SU-DHL-6 (cell line): Measurements from ENCODE around the gene ACACB.

Experiments
- H2AFZ ChIP-seq: fragments of 200-600 bp; sonication (generic); 2 replicates; pipeline ENCODE4 v1.6.1; 2014; ENCODE audit warnings: low read depth, mild to moderate bottlenecking, moderate library complexity, mixed read lengths, antibody characterized with exemption, low read length; ENCODE audit not compliant: severe bottlenecking
- H3F3A ChIP-seq: fragments of 200-600 bp; shearing (Covaris generic); 2 replicates; pipeline ENCODE4 v1.6.0; 2016; ENCODE audit warnings: antibody characterized with exemption, mild to moderate bottlenecking; ENCODE audit not compliant: insufficient read depth
- H3K27ac ChIP-seq: fragments of 200-600 bp; sonication (generic); 2 replicates; pipeline ENCODE4 v1.5.1; 2016; ENCODE audit warnings: low read depth, mild to moderate bottlenecking, low read length, moderate library complexity, mixed read lengths
- H3K27me3 ChIP-seq: fragments of 200-600 bp; sonication (generic), shearing (Covaris generic); 2 replicates; pipeline ENCODE4 v1.6.0; 2014; ENCODE audit warnings: mild to moderate bottlenecking, low read length
- H3K36me3 ChIP-seq: fragments of 200-600 bp; sonication (generic); 2 replicates; pipeline ENCODE4 v1.6.1; 2014; ENCODE audit warnings: mild to moderate bottlenecking, low read length, mixed read lengths
- H3K4me2 ChIP-seq: fragments of 300-600, 200-600 bp; shearing (Covaris generic), sonication (generic); 2 replicates; pipeline ENCODE4 v1.6.0; 2014; ENCODE audit warnings: low read length, low read depth, mild to moderate bottlenecking; ENCODE audit not compliant: poor library complexity, severe bottlenecking
- H3K4me3 ChIP-seq: fragments of 200-600 bp; sonication (generic); 2 replicates; pipeline ENCODE4 v1.5.1; 2014; ENCODE audit warnings: antibody characterized with exemption, low read length, mild to moderate bottlenecking, mixed read lengths; ENCODE audit not compliant: insufficient read depth, poor library complexity, severe bottlenecking
- H3K79me2 ChIP-seq: fragments of 200-600 bp; sonication (generic); 2 replicates; pipeline ENCODE4 v1.6.1; 2014; ENCODE audit warnings: mild to moderate bottlenecking, low read length, moderate library complexity; ENCODE audit not compliant: insufficient read depth
- H3K9ac ChIP-seq: fragments of 200-600 bp; sonication (generic); 2 replicates; pipeline ENCODE4 v1.7.0; 2014; ENCODE audit warnings: mild to moderate bottlenecking, low read length
- H3K9me2 ChIP-seq: fragments of 200-600 bp; sonication (generic); replicated peaks from 2 replicates; pipeline ENCODE4 v1.6.1; 2014; ENCODE audit warnings: low read length; ENCODE audit not compliant: insufficient read depth
- H3K9me3 ChIP-seq: fragments of 200-600 bp; sonication (generic); 2 replicates; pipeline ENCODE4 v1.6.1; 2014; ENCODE audit warnings: low read length, mixed read lengths; ENCODE audit not compliant: insufficient read depth
- H4K20me1 ChIP-seq: fragments of 200-600 bp; sonication (generic); 2 replicates; pipeline ENCODE4 v1.6.1; 2014; ENCODE audit warnings: low read depth, mild to moderate bottlenecking, antibody characterized with exemption, low read length, moderate library complexity, mixed read lengths
- CTCF ChIP-seq: fragments of 200-600 bp; sonication (generic); IDR thresholded peaks from one replicate; pipeline ENCODE4 v1.5.1; 2017; ENCODE audit warnings: antibody characterized with exemption, mild to moderate bottlenecking, low read length, moderate library complexity; ENCODE audit not compliant: insufficient read depth, poor library complexity, severe bottlenecking
- EZH2phosphoT487 ChIP-seq: fragments of 200-600 bp; sonication (generic), shearing (Covaris generic); conservative IDR thresholded peaks from 2 replicates; pipeline ENCODE4 v1.6.1; 2018; ENCODE audit warnings: mild to moderate bottlenecking, antibody characterized with exemption, low read length, moderate library complexity, mixed read lengths

The ACACB gene

GRCh38 chr12:109189291-109189690 lies 72.9 kb downstream of the ACACB start:
- H3K9me3 ChIP-seq = no peaks in the 10 kb centered on the region
- H4K20me1 ChIP-seq = no peaks in the 10 kb centered on the region
- no peaks in the 10 kb centered on the region for H3F3A ChIP-seq
- no peak overlapping the region for H3K9ac ChIP-seq
- no peak overlapping the region for H3K4me3 ChIP-seq
- H3K36me3 ChIP-seq = no peaks in the 10 kb centered on the region
- no peaks in the 10 kb centered on the region for H3K27me3 ChIP-seq
- no peak overlapping the region for H3K27ac ChIP-seq
- TF ChIP-seq CTCF (no peak), EZH2phosphoT487 (no peak)
- H3K9me2 ChIP-seq = no peaks in the 10 kb centered on the region
- no peak overlapping the region for H2AFZ ChIP-seq
- no peak overlapping the region for H3K4me2 ChIP-seq
- no peaks in the 10 kb centered on the region for H3K79me2 ChIP-seq

DNA sequence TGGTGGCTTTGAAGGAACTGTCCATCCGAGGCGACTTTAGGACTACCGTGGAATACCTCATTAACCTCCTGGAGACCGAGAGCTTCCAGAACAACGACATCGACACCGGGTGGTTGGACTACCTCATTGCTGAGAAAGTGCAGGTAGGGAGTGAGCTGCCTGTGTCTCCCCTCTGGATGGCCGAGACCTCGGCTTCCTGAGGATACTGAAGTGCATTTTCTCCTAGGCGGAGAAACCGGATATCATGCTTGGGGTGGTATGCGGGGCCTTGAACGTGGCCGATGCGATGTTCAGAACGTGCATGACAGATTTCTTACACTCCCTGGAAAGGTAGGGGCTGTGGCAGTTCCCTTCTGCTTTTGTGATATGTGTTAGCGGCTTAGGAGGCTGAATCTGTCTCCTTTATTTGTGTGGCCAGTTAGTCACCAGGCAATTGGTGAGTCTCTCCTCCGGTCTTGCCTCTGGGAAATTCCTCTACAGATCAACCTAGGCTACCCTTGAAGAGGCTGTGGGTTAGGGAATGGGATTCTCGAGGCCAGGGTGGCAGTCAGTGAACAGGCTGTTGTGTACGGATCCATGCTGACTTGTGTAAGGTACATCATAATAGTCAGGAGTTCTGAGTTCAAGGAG lies 75.3 kb downstream of the ACACB start:
- TF ChIP-seq CTCF = no peak
- no peak for TF ChIP-seq EZH2phosphoT487
- Histone ChIP-seq H3K4me3 (no peak overlapping the region), H4K20me1 (no peaks in the 10 kb centered on the region), H3K9me3 (no peaks in the 10 kb centered on the region), H2AFZ (no peak overlapping the region), H3K79me2 (no peaks in the 10 kb centered on the region), H3K36me3 (no peaks in the 10 kb centered on the region), H3F3A (no peaks in the 10 kb centered on the region), H3K27ac (no peak overlapping the region), H3K4me2 (no peak overlapping the region), H3K27me3 (no peaks in the 10 kb centered on the region), H3K9ac (no peak overlapping the region), H3K9me2 (no peaks in the 10 kb centered on the region)

DNA sequence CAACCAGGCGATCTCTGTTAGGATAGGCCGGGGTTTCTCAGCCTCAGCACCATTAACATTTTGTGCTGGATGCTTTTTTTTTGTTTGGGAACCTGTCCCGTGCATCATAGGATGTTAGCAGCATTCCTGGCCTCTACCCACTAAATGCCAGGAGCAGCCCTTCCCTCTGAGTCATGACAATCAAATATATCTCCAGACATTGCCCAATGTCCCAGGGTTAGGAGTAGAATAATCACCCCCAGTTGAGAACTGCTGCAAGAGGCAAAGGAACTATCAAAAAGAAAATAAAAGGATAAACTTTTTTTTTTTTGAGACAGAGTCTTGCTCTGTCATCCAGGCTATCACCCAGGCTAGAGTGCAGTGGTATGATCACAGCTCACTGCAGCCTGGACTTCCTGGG lies 76.0 kb downstream of the ACACB start:
- no peaks in the 10 kb centered on the region for H3K9me2 ChIP-seq
- H3K4me3 ChIP-seq = no peak overlapping the region
- no peak overlapping the region for H3K9ac ChIP-seq
- TF ChIP-seq EZH2phosphoT487 = no peak
- no peak for TF ChIP-seq CTCF
- no peaks in the 10 kb centered on the region for H3K27me3 ChIP-seq
- H3K27ac ChIP-seq = no peak overlapping the region
- no peak overlapping the region for H3K4me2 ChIP-seq
- H3K36me3 ChIP-seq = no peaks in the 10 kb centered on the region
- no peaks in the 10 kb centered on the region for H3F3A ChIP-seq
- no peaks in the 10 kb centered on the region for H4K20me1 ChIP-seq
- no peaks in the 10 kb centered on the region for H3K79me2 ChIP-seq
- H2AFZ ChIP-seq = no peak overlapping the region
- H3K9me3 ChIP-seq = no peaks in the 10 kb centered on the region
